Measurements from ENCODE around the gene C18orf54. TPM values are rescaled to one million over a fixed set of nuclear protein-coding genes. Genes with fewer than 3 reads are reported as not detected.

C18orf54 gene
- polyA plus RNA-seq, 1 donor, result 5.0 TPM

GRCh38 chr18:54387631-54388030 is 29.9 kb downstream of the C18orf54 start:
- no peak for DNase-seq

GRCh38 chr18:54388203-54389142 is 30.8 kb downstream of the C18orf54 start:
- peak; percentile 2 for DNase-seq

GRCh38 chr18:54389143-54389505 is 31.4 kb downstream of the C18orf54 start:
- DNase-seq, result no peak

GRCh38 chr18:54390838-54391237 is 33.1 kb downstream of the C18orf54 start:
- DNase-seq, result no peak

DNA sequence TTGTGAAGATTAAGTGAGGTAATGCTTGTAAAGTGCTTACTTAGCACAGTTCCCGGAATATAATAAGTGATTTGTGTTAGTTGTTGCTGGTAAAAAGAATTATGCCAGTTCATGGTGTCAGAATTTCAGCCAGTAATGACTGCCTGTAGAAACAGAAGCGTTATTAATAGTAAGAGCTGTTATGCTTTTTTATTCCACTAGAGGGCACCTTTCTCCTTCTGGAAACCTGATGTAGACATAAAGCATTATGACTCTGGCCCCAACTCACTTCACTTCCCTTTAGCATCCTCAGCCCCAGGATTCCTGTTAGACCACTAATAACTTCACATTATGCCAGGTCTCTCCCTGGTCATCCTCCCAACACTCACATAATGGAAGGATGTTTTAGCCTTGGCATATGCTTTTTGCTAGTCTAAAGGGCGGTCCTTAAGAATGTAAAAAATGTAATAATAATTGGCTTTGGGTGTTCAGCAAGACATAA is 34.9 kb downstream of the C18orf54 start:
- peak; percentile 40 for DNase-seq

DNA sequence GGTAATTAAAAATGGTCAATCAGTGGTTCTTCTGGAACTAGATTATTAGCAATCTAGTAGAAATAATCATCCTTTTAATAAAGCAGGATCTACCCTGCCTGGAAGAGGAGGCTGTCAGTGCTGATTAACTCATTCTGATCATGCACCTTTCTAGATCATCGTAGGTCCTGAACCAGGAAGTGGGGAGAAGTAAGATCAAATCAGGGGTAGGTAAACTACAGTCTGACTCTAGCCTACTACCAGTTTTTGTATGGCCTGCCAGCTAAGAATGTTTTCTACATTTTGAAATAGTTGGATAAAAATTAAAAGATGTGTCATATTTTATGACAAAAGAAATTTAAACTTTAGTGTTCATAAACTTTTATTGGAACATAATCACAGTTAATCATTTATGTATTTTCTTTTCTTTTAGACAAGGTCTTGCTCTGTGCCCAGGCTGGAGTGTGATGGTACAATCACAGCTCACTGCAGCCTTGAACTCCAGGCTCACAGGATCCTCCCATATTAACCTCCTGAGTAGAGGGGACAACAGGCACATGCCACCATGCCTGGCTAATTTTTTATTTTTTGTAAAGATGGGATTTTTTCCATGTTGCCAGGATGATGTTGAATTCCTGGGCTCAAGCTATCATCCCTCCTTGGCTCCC is 36.1 kb downstream of the C18orf54 start:
- no peak for DNase-seq

GRCh38 chr18:54396760-54397159 is 39.1 kb downstream of the C18orf54 start:
- no peak for DNase-seq

GRCh38 chr18:54405290-54405689 is 47.6 kb downstream of the C18orf54 start:
- no peak for DNase-seq

DNA sequence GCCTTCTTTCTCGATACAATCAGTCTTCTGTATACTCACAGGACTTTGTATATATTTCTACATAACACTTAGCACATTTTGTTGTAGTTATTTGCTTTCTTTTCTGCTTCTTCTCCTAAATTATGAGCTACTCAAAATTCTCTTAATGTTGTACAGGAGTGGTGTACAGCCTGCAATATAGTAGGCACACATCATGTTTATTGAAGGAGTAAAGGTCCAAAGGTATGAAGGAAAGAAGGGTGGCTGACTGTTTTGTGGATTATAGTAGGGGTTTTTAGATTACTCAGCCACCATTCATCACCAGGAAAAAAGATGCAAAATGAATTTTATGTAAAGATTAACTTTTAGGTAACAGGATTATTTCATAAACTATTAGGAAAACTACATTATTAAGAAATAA is 54.1 kb downstream of the C18orf54 start:
- DNase-seq, result no peak

GRCh38 chr18:54415086-54415485 is 57.4 kb downstream of the C18orf54 start:
- DNase-seq, result no peak

DNA sequence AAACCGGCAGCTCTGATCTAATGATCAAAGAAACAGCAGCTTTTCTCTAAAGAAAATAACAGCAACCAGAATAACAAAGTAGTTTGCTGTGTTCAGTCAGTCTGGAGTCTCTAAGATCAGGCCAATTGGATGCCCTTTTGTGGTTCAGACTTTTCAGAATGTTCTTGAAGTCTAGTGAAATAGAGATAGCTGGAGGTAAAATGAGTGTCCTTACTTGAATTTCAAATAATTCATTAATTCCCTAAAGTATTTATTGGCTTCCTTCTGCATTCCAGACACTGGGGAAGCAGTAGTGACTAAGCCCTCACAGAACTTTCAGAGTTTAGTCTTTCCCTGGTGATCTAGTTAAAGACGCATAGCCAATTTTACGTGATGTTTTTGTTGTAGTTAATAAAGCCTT is 58.7 kb downstream of the C18orf54 start:
- DNase-seq, result no peak

DNA sequence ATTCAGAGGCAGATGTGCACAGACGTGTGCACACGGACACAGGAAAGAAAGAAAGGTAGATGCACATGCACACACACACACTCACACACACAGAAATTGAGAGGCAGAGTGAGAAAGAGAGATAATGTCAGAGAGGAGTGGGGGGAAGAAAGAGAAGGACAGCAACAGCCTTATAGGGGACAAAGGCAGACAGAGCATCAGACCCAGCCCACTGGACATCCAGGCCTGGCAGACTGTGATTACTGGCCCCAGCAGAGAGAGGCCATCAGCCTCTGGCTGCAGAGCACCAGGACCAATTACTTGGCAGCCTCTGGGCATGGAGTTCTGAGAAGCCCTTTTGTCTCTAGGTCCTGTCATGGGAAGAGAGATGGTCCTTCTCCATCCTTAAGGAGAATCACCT is 66.1 kb downstream of the C18orf54 start:
- DNase-seq, result no peak

GRCh38 chr18:54426085-54426665 is 68.5 kb downstream of the C18orf54 start:
- DNase-seq, result no peak

Other genes with a start within 250 kb of the C18orf54 start
- gene MBD2, start 133.2 kb upstream of the C18orf54 start, polyA plus RNA-seq (ENCODE audit: insufficient read length), result 38.9 TPM
- 20.9 TPM for gene POLI, start 88.4 kb upstream of the C18orf54 start, polyA plus RNA-seq (ENCODE audit: insufficient read length)
- gene STARD6, start within 50 bp of the C18orf54 start, polyA plus RNA-seq (ENCODE audit: insufficient read length), result not detected
- not detected for gene DYNAP, start 233.3 kb downstream of the C18orf54 start, polyA plus RNA-seq (ENCODE audit: insufficient read length)

Data from hindlimb muscle (tissue), 1 donor.